ENCODE measurements around the gene PLCG2.

DNA sequence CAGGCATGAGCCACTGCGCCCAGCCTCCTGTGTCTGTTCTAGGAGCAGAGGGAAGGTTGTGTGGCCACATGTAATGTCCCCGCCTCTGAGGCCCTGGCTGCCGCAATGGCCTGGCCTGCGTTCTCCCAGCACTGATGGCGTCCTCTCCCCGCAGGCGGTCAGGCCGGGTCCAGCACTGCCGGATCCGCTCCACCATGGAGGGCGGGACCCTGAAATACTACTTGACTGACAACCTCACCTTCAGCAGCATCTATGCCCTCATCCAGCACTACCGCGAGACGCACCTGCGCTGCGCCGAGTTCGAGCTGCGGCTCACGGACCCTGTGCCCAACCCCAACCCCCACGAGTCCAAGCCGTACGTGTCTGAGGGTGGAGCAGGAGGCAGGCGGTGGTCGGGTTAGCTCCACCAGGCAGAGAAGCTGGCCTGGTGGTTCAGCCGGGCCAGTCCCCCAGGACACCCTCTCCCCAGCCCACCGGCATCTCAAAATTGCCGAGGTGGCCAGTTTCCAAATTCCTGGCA lies 131.3 kb downstream of the PLCG2 start:
- TF ChIP-seq EZH2 (IDR thresholded peaks at IDR 0.05; ENCODE audit: borderline replicate concordance, insufficient read depth, low read length, poor library complexity, severe bottlenecking), result no peak
- TF ChIP-seq TAF1 (IDR thresholded peaks at IDR 0.05; ENCODE audit: low read depth), result no peak
- TF ChIP-seq POLR2AphosphoS5 (IDR thresholded peaks at IDR 0.05), result no peak
